Stimulated activated CD4-positive, alpha-beta T cell treated with anti-CD3 and anti-CD28 coated beads, TNF-alpha, amount 100 ng/mL, for 4 hours (primary cell): Measurements from ENCODE around the gene PARD3B.

Source experiments
- DNase-seq, 3 experiments: peaks; one replicate each; pipeline ENCODE4 v3.0.0-alpha.2; 2020; ENCODE audit warnings: low read depth in 3 of 3

Gene PARD3B

GRCh38 chr2:204696124-204696523 is 150.8 kb downstream of the PARD3B start:
- DNase-seq, result no peak

- DNase-seq, result no peak
These were observed 160.1 kb downstream of the PARD3B start for GRCh38 chr2:204705243-204705932.

GRCh38 chr2:204706939-204707338 is 161.7 kb downstream of the PARD3B start:
- DNase-seq, result no peak

GRCh38 chr2:204713211-204713610 is 167.9 kb downstream of the PARD3B start:
- no peak for DNase-seq

GRCh38 chr2:204715361-204715760 is 170.1 kb downstream of the PARD3B start:
- no peak for DNase-seq

- DNase-seq, result no peak
These were observed 172.3 kb downstream of the PARD3B start for GRCh38 chr2:204717591-204717990.

- no peak for DNase-seq
These were observed 173.3 kb downstream of the PARD3B start for GRCh38 chr2:204718607-204719006.

GRCh38 chr2:204720874-204721273 is 175.6 kb downstream of the PARD3B start:
- DNase-seq, result no peak

GRCh38 chr2:204722207-204722606 is 176.9 kb downstream of the PARD3B start:
- DNase-seq, result no peak

GRCh38 chr2:204722691-204723090 is 177.4 kb downstream of the PARD3B start:
- DNase-seq, result no peak

- DNase-seq, result no peak
These were observed 180.6 kb downstream of the PARD3B start for GRCh38 chr2:204725693-204726360.

- DNase-seq, result no peak
These were observed 181.6 kb downstream of the PARD3B start for GRCh38 chr2:204726831-204727230.

GRCh38 chr2:204727368-204727767 is 182.1 kb downstream of the PARD3B start:
- no peak for DNase-seq

GRCh38 chr2:204730603-204731002 is 185.3 kb downstream of the PARD3B start:
- DNase-seq, result no peak

GRCh38 chr2:204732019-204732418 is 186.7 kb downstream of the PARD3B start:
- no peak for DNase-seq

GRCh38 chr2:204737296-204737695 is 192.0 kb downstream of the PARD3B start:
- no peak for DNase-seq

GRCh38 chr2:204738721-204739120 is 193.4 kb downstream of the PARD3B start:
- no peak for DNase-seq

- DNase-seq, result no peak
These were observed 198.2 kb downstream of the PARD3B start for GRCh38 chr2:204743393-204743960.

- no peak for DNase-seq
These were observed 199.2 kb downstream of the PARD3B start for GRCh38 chr2:204744506-204744905.

- no peak for DNase-seq
These were observed 203.0 kb downstream of the PARD3B start for GRCh38 chr2:204748286-204748685.

- no peak for DNase-seq
These were observed 204.0 kb downstream of the PARD3B start for GRCh38 chr2:204749319-204749718.

- no peak for DNase-seq
These were observed 205.1 kb downstream of the PARD3B start for GRCh38 chr2:204750389-204750788.

- DNase-seq, result no peak
These were observed 206.2 kb downstream of the PARD3B start for GRCh38 chr2:204751472-204751871.
